ENCODE measurements around the gene DCTD.

DNA sequence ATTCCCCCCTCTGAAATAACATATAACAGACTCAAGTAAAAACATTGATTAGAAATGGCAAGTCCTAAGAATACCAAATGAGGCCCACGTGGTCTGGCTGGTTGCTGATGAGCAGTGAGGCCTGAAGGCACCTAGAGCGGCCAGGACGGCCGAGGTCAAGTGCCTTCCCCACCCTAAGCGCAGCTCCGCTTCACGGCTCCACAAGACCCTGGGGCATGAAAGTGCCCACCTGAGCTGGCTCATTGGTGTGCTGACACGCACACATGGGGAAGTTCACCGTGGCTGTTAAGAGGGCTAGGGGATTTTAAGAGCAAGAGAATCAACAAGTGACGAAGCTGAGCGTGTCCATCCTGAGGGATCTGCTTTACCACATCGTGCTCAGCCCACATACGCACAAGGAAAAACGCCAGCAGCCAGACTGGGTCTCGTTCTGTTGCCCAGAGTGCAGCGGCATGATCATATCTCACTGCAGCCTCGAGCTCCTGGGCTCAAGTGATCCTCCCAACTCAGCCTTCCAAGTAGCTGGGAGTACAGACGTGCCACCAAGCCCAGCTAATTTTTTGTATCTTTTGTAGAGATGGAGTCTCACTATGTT, 22.4 kb downstream of the DCTD start:
- TF ChIP-seq ZFP69B (tag by site-specific recombination; IDR thresholded peaks at IDR 0.05) (no peak), ZNF274 (IDR thresholded peaks at IDR 0.05; ENCODE audit: low read length) (no peak), ZNF274 (tag by site-specific recombination; IDR thresholded peaks at IDR 0.05; ENCODE audit: borderline replicate concordance) (no peak), ZFP37 (tag by site-specific recombination; IDR thresholded peaks at IDR 0.05) (no peak), ZNF341 (tag by site-specific recombination; IDR thresholded peaks at IDR 0.05; ENCODE audit: low read depth) (no peak), ZIC2 (tag by site-specific recombination; IDR thresholded peaks at IDR 0.05) (no peak)
- TF ChIP-seq, protein P1, sequence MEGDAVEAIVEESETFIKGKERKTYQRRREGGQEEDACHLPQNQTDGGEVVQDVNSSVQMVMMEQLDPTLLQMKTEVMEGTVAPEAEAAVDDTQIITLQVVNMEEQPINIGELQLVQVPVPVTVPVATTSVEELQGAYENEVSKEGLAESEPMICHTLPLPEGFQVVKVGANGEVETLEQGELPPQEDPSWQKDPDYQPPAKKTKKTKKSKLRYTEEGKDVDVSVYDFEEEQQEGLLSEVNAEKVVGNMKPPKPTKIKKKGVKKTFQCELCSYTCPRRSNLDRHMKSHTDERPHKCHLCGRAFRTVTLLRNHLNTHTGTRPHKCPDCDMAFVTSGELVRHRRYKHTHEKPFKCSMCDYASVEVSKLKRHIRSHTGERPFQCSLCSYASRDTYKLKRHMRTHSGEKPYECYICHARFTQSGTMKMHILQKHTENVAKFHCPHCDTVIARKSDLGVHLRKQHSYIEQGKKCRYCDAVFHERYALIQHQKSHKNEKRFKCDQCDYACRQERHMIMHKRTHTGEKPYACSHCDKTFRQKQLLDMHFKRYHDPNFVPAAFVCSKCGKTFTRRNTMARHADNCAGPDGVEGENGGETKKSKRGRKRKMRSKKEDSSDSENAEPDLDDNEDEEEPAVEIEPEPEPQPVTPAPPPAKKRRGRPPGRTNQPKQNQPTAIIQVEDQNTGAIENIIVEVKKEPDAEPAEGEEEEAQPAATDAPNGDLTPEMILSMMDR (tag by site-specific recombination; IDR thresholded peaks at IDR 0.05) = no peak
- TF ChIP-seq, protein P2, sequence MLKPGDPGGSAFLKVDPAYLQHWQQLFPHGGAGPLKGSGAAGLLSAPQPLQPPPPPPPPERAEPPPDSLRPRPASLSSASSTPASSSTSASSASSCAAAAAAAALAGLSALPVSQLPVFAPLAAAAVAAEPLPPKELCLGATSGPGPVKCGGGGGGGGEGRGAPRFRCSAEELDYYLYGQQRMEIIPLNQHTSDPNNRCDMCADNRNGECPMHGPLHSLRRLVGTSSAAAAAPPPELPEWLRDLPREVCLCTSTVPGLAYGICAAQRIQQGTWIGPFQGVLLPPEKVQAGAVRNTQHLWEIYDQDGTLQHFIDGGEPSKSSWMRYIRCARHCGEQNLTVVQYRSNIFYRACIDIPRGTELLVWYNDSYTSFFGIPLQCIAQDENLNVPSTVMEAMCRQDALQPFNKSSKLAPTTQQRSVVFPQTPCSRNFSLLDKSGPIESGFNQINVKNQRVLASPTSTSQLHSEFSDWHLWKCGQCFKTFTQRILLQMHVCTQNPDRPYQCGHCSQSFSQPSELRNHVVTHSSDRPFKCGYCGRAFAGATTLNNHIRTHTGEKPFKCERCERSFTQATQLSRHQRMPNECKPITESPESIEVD (tag by site-specific recombination; IDR thresholded peaks at IDR 0.05) = no peak
- TF ChIP-seq, protein P3, sequence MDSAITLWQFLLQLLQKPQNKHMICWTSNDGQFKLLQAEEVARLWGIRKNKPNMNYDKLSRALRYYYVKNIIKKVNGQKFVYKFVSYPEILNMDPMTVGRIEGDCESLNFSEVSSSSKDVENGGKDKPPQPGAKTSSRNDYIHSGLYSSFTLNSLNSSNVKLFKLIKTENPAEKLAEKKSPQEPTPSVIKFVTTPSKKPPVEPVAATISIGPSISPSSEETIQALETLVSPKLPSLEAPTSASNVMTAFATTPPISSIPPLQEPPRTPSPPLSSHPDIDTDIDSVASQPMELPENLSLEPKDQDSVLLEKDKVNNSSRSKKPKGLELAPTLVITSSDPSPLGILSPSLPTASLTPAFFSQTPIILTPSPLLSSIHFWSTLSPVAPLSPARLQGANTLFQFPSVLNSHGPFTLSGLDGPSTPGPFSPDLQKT (IDR thresholded peaks at IDR 0.05; ENCODE audit: borderline replicate concordance, low read depth, low read length) = no peak
- TF ChIP-seq, protein P4, sequence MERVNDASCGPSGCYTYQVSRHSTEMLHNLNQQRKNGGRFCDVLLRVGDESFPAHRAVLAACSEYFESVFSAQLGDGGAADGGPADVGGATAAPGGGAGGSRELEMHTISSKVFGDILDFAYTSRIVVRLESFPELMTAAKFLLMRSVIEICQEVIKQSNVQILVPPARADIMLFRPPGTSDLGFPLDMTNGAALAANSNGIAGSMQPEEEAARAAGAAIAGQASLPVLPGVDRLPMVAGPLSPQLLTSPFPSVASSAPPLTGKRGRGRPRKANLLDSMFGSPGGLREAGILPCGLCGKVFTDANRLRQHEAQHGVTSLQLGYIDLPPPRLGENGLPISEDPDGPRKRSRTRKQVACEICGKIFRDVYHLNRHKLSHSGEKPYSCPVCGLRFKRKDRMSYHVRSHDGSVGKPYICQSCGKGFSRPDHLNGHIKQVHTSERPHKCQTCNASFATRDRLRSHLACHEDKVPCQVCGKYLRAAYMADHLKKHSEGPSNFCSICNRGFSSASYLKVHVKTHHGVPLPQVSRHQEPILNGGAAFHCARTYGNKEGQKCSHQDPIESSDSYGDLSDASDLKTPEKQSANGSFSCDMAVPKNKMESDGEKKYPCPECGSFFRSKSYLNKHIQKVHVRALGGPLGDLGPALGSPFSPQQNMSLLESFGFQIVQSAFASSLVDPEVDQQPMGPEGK (tag by site-specific recombination; IDR thresholded peaks at IDR 0.05) = no peak
